WI38 (cell line): Measurements from ENCODE around the gene TEX264.

Source experiments
- H3K4me3 ChIP-seq: 2 replicates; pipeline ENCODE4 v1.5.1; 2011; ENCODE audit warnings: low read depth, mild to moderate bottlenecking, control low read depth, low read length
- TF ChIP-seq, protein P1 (sequence below): IDR thresholded peaks from 2 replicates; pipeline ENCODE4 v1.5.1; 2012; ENCODE audit warnings: low read depth, mild to moderate bottlenecking, control low read depth, low read length

TEX264 gene

DNA sequence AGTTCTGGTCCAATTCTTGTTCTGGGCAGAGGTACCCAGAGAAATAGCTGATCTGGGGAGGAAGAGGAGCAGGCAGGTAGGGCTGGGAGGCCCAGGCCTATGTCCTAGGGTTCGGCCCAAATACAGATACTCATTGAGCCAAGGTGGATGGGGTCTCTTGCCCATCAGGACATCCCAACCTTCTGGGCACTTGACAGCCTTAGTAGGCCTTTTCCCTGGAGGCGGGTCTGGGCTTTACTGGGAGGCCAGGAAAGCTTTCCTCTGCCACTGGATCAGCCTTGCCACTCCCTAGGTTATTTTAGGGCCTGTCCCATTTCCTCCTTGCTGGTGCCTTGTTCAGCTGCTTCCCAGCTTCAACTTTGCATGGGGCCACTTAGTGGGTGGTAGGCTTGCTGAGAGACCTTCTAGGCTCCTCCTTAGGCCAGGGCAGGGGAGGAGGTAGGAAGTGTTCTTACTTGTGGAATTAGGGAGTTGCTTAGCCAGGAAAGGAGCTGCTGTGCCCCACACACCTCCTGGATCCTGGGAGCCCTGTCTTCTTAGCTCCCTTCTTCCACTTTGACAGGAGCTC lies 9.7 kb downstream of the TEX264 start:
- H3K4me3 ChIP-seq = no peak overlapping the region
- TF ChIP-seq, protein P1, sequence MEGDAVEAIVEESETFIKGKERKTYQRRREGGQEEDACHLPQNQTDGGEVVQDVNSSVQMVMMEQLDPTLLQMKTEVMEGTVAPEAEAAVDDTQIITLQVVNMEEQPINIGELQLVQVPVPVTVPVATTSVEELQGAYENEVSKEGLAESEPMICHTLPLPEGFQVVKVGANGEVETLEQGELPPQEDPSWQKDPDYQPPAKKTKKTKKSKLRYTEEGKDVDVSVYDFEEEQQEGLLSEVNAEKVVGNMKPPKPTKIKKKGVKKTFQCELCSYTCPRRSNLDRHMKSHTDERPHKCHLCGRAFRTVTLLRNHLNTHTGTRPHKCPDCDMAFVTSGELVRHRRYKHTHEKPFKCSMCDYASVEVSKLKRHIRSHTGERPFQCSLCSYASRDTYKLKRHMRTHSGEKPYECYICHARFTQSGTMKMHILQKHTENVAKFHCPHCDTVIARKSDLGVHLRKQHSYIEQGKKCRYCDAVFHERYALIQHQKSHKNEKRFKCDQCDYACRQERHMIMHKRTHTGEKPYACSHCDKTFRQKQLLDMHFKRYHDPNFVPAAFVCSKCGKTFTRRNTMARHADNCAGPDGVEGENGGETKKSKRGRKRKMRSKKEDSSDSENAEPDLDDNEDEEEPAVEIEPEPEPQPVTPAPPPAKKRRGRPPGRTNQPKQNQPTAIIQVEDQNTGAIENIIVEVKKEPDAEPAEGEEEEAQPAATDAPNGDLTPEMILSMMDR = no peak

DNA sequence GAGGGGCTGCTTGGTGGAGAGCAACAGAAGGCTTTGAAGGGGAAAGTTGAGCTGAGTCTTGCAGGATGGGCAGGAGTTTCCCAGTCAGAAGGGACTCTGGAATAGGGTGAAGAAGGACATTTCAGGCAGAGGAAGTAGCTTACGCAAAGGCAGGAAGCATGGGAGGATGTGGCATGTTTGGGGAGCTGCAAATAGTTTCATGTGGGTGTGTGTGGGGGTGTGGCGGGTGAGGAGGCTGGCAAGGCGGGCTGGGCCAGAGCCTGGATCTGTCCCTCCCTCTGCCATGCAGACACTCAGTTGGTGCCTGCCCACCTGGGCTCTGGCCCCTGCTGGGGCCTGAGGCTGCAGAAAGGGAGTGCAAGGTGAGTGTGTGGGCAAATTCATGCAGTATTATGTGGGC lies 10.4 kb downstream of the TEX264 start:
- TF ChIP-seq, protein P1 = no peak
- H3K4me3 ChIP-seq = no peak overlapping the region

DNA sequence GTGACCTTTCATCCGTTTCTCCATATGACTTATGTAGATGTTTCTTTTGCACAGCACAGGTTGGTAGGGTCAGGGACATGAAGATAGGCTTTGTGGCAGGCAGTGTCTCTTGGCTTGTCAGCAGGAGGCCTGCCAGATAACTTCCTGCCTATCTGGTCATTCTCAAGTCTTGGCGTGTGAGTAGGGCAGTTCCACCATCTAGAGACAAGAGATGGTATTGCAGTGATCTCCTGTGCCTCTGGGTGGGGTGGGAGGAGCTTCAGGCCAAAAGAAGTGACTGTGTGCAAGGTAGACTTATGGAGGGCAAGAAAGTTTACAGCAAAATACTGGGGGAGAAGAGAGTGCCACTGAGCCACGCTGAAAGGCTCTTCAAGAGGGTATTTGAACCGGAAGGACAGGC lies 11.0 kb downstream of the TEX264 start:
- H3K4me3 ChIP-seq = no peak overlapping the region

DNA sequence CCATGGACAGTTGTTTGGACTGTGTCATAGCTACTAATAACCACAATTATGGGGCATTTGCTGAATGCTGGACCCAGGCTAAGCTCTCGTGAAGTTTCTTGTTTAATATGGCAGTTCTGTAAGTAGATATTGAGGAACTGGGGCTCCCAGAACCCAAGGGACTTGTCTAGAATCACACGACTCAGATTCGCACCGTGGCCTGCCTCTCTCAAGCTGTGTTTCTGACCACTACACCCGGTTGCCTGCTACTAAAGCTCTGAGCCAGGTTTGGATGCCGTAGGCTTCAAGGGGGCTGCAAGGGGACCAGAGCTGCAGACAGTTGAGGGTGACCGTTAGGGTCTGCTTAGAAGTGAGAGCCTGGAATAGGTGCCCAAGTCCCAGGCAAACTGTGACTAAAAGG lies 11.5 kb downstream of the TEX264 start:
- H3K4me3 ChIP-seq = no peak overlapping the region
- TF ChIP-seq, protein P1 = no peak

More for the DNA sequence above, 11.0 kb downstream of the TEX264 start:
- TF ChIP-seq, protein P1 = peak; percentile 90

DNA sequence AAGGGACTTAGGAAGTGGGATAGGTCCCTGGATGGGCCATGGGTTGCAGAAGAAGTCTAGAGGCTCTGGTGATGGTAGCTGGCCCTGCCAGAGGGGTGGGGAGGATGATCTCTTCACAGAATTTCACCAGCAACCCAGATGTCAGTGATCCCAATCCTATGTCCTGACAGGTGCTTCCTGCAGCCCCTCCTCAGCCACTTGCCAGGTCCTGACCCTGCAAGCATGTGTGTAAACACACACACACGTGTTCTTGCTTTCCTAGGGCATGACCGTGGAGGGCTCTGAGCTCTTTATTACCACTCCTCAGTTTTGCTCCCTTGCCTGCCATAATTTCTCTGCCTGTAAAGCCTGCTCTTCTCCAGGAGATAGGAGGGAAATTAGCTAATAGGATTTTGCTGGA lies 12.5 kb downstream of the TEX264 start:
- TF ChIP-seq, protein P1 = no peak
- no peak overlapping the region for H3K4me3 ChIP-seq

DNA sequence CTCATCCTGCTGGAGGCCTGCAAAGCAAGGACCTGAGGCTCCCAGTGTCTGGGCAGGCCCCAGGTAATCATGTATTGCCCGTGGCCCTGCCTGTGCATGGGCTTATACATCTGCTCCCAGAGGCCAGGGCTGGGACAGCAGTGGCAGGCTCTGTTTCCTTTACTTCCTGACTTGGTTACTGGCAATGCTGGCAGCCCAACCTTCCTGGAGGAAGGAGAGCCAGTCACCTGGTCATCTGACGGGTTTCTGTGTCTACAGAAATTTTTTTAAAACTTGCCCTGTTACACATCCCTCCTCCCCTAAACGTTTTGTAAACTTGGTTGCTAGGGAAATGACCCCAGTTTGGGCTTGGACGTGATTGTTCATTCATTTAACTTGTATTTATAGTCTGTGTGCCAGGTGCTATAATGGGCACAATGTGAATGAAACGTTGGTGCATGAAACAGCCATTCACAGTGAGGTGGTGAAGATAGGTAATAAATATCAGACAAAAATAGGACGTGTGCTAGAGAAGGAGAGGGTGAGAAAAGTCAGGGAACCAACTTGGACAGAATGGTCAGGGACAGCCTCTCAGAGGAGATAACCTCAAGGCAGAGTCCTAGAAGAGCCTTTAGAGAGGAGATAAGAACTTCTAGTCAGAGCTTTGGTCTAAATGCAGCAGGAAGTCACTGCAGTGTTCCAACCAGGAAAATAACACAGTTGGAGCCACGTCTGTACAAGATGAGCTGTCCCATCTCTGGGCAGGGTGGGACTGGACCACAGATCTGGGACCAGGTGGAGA lies 14.1 kb downstream of the TEX264 start:
- H3K4me3 ChIP-seq = no peak overlapping the region
- TF ChIP-seq, protein P1 = no peak

DNA sequence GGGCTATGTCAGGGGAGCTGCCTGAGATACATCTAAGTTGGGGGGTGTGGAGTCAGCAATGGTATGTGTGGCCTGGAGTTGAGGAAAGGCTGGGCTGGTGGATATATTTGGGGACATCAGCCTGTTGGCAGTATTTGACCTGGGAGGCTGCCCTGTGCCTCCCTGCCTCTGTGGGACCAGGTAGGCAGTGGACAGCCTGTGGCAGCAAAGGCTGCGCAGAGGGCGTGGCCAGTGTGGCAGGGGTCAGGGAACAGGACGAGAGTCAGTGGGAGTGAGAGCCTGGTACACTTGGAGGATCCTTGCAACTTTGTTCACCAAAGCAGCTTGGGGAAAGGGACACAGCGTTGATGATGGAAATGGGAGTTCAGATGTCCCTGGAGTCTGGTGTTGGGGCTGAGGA lies 15.0 kb downstream of the TEX264 start:
- no peak overlapping the region for H3K4me3 ChIP-seq
- TF ChIP-seq, protein P1 = no peak
